ENCODE data around the gene MPHOSPH9. TPM values are rescaled to one million over a fixed set of nuclear protein-coding genes. Genes with fewer than 3 reads are reported as not detected.

MPHOSPH9 gene
- total RNA-seq, 1 experiment from 2014 or later: 60.5 TPM

DNA sequence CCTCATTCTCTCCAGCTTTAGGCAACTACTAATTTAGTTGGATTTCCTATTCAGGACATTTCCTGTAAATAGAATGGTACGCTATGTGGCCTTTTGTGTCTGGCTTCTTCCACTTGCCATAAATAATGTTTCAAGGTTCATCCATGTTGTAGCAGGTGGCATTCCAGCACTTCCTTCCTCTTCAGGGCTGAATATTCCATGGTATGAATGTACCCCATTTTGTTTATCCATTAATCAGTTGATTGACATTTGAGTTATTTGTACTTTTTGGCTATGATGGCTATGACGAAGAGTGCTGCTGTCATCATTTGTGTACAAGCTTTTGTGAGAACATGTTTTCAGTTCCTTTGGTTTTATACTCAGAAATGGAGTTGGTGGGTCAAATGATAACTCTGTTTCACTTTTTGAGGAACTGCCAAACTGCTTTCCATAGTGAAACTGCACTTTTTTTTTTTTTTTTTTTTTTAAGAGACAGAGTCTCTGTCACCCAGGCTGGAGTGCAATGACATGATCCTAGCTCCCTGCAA lies 45.2 kb upstream of the MPHOSPH9 start:
- no peak overlapping the region for H3K56ac ChIP-seq (ENCODE audit: insufficient read length, low read depth, low read length)
- H3K36me3 Mint-ChIP-seq (ENCODE audit: insufficient read depth in 1 of 3, low read depth in 3 of 3): no peaks in the 10 kb centered on the region; a peak in 1 of 7 replicates

More for the DNA sequence above, 45.2 kb upstream of the MPHOSPH9 start:
- Histone ChIP-seq H3K23me2 (ENCODE audit: insufficient read length, low read depth, low read length, poor library complexity, severe bottlenecking) (no peaks in the 10 kb centered on the region), H3K9ac (ENCODE audit: extremely low read depth, insufficient read length, low read length) (no peak overlapping the region), H2BK5ac (ENCODE audit: insufficient read length, low read length) (no peak overlapping the region), H3K79me2 (ENCODE audit: insufficient read depth, low read length) (no peaks in the 10 kb centered on the region), H3K9me3 (ENCODE audit: control insufficient read depth, low read depth, low read length) (no peaks in the 10 kb centered on the region), H2AFZ (ENCODE audit: low read length) (no peak overlapping the region), H2BK12ac (ENCODE audit: insufficient read length, low read depth, low read length) (no peak overlapping the region), H4K20me1 (ENCODE audit: control insufficient read depth, insufficient read depth, insufficient read length) (no peaks in the 10 kb centered on the region), H4K91ac (ENCODE audit: insufficient read length, low read depth, low read length) (no peak overlapping the region), H2BK20ac (ENCODE audit: low read depth, low read length, poor library complexity, severe bottlenecking) (no peak overlapping the region), H3K27ac (ENCODE audit: insufficient read length, low read depth, low read length) (no peak overlapping the region), H2AK5ac (ENCODE audit: insufficient read length, low read length) (no peak overlapping the region), H3K4me2 (ENCODE audit: insufficient read depth, insufficient read length, low read length) (no peak overlapping the region), H2BK15ac (ENCODE audit: low read depth, low read length) (no peak overlapping the region), H3K79me1 (ENCODE audit: insufficient read depth, low read depth, low read length, poor library complexity, severe bottlenecking) (no peaks in the 10 kb centered on the region), H3K4ac (ENCODE audit: low read depth, low read length) (no peak overlapping the region), H3T11ph (ENCODE audit: low read length) (no peak overlapping the region), H3K4me1 (ENCODE audit: insufficient read depth, low read length) (no peaks in the 10 kb centered on the region), H3K27me3 (ENCODE audit: insufficient read depth, low read length) (no peaks in the 10 kb centered on the region), H3K14ac (ENCODE audit: insufficient read depth, low read length) (no peak overlapping the region), H4K8ac (replicated peaks; ENCODE audit: insufficient read length, low read depth, low read length) (no peak overlapping the region), H4K5ac (ENCODE audit: insufficient read length, low read depth, low read length) (no peak overlapping the region), H2BK120ac (ENCODE audit: low read depth, low read length, poor library complexity, severe bottlenecking) (no peak overlapping the region), H3K18ac (ENCODE audit: insufficient read length, low read depth, low read length) (no peak overlapping the region), H3K23ac (ENCODE audit: insufficient read length, low read depth, low read length) (no peak overlapping the region)
- Mint-ChIP-seq H3K27ac (no peak overlapping the region), H3K27me3 (ENCODE audit: low read depth) (no peaks in the 10 kb centered on the region), H3K4me3 (no peak overlapping the region), H3K9me3 (no peaks in the 10 kb centered on the region), H3K4me1 (peaks cover 4 to 5% of the 10 kb centered on the region in 2 experiments)
- WGBS (ENCODE audit: extremely low coverage, insufficient read length, low lambda C conversion rate): no CpG with 5 or more reads among the region's 2 CpGs
- no peak for TF ChIP-seq CTCF (conservative IDR thresholded peaks at IDR 0.05)
- no peak for DNase-seq
